HTR-8/SVneo (cell line): ENCODE results near the gene NDUFV2.
"Not testable (repeated sequence)": the region's sequence is repeated elsewhere in the genome, so short reads cannot be mapped to it uniquely, and the experiment has no call there.

Experiments used
- DNase-seq: peaks from one replicate; pipeline ENCODE4 v3.0.0; 2011; ENCODE audit warnings: low spot score, mixed read lengths; ENCODE audit not compliant: insufficient read length
- FAIRE-seq: peaks from 2 replicates; lab custom pipeline; 2011; peaks lifted over from hg19 to GRCh38; lab: Jason Lieb, UNC

The NDUFV2 gene

GRCh38 chr18:9146224-9146623, 43.7 kb downstream of the NDUFV2 start:
- no peak for FAIRE-seq

GRCh38 chr18:9147440-9148202, 45.1 kb downstream of the NDUFV2 start:
- peak; percentile 38 for DNase-seq
- no peak for FAIRE-seq

More at GRCh38 chr18:9146224-9146623, 43.7 kb downstream of the NDUFV2 start:
- DNase-seq = no peak

DNA sequence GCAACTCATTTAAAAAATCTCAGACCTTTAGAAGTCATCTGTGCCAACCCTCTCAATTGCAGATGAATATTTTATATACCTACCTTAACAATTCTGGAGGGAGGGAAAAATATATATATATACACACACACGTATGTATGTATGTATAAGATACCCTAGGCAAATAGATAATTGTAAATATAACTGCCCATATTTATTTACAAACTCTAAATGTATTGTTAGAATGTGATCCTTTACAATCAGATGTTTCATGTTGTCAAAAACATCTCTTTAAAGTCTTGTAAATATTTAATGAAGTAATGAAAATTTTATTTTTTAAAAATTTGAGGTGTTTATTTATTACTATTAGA, 45.7 kb downstream of the NDUFV2 start:
- no peak for FAIRE-seq
- no peak for DNase-seq

DNA sequence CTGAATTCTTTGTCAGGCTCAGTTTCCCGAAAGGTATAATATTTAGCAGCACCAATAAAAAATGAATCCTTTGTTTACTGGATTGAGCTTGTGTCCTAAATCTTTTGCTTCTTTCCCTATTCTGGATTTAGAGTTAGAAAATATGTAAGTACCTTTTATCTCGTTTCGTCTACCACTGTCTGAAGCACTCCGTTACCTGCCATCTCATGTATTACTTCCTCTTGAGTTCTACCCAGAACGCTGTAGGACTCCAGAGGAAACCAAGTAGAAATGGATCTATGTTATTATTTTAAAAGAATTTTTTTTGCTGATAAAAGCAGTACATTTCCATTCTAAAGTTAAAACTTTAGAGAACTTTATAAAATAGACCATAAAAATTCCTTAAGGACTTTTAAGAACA, 47.6 kb downstream of the NDUFV2 start:
- DNase-seq (no peak), FAIRE-seq (no peak)

GRCh38 chr18:9153256-9153655, 50.8 kb downstream of the NDUFV2 start:
- FAIRE-seq (no peak), DNase-seq (no peak)

- DNase-seq (no peak), FAIRE-seq (no peak)
These were observed 54.2 kb downstream of the NDUFV2 start for GRCh38 chr18:9156604-9157249.

DNA sequence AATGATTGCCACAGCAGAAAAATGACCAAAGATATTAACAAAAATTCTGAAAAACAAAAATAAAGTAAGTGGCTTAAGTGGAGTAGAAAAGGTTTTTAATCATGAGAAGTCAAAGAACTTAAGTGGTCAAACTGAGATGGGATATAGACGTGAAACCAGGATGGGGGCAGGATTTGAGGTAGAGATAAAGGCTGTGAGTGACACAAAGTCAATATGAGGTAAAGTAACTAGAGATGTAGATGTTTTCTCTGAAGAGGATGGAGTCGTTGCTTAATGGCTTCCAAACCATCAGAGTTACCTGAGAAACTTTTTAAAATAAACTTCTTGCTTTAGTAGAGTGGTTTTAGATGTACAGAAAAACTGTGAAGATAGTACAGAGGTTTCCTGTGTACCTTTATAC, 55.3 kb downstream of the NDUFV2 start:
- DNase-seq (no peak), FAIRE-seq (no peak)

GRCh38 chr18:9160014-9160413, 57.5 kb downstream of the NDUFV2 start:
- DNase-seq (no peak), FAIRE-seq (no peak)

- DNase-seq, FAIRE-seq: not testable (repeated sequence)
These were observed 60.2 kb downstream of the NDUFV2 start for GRCh38 chr18:9162663-9163062.

GRCh38 chr18:9164149-9164548, 61.6 kb downstream of the NDUFV2 start:
- FAIRE-seq, DNase-seq: not testable (repeated sequence)

GRCh38 chr18:9165883-9166282, 63.4 kb downstream of the NDUFV2 start:
- not testable (repeated sequence) for DNase-seq, FAIRE-seq

DNA sequence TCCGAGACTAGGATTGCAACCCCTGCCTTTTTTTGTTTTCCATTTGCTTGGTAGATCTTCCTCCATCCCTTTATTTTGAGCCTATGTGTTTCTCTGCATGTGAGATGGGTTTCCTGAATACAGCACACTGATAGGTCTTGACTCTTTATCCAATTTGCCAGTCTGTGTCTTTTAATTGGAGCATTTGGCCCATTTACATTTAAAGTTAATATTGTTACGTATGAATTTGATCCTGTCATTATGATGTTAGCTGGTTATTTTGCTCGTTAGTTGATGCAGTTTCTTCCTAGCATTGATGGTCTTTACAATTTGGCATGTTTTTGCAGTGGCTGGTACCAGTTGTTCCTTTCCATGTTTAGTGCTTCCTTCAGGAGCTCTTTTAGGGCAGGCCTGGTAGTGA, 67.0 kb downstream of the NDUFV2 start:
- not testable (repeated sequence) for DNase-seq, FAIRE-seq

GRCh38 chr18:9171919-9172318, 69.4 kb downstream of the NDUFV2 start:
- FAIRE-seq, DNase-seq: not testable (repeated sequence)

DNA sequence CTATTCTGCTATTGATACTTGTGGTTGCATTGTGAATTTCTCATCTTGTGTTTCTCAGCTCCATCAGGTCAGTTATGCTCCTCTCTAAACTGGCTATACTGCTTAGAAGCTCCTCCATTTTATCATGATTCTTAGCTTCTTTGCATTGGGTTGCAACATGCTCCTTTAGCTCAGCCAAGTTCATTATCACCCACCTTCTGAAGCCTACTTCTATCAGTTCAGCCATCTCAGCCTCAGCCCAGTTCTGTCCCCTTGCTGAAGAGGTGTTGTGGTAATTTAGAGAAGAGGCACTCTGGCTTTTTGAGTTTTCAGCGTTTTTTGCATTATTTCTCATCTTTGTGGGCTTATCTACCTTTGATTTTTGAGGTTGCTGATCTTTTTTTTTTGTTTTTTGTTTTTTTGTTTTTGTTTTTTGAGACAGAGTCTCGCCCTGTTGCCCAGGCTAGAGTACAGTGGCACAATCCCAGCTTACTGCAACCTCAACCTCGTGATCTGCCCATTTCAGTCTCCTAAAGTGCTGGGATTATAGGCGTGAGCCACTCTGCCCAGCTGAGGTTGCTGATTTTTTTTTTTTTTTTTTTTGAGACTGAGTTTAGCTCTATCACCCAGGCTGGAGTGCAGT, 70.1 kb downstream of the NDUFV2 start:
- DNase-seq (no peak), FAIRE-seq (no peak)

DNA sequence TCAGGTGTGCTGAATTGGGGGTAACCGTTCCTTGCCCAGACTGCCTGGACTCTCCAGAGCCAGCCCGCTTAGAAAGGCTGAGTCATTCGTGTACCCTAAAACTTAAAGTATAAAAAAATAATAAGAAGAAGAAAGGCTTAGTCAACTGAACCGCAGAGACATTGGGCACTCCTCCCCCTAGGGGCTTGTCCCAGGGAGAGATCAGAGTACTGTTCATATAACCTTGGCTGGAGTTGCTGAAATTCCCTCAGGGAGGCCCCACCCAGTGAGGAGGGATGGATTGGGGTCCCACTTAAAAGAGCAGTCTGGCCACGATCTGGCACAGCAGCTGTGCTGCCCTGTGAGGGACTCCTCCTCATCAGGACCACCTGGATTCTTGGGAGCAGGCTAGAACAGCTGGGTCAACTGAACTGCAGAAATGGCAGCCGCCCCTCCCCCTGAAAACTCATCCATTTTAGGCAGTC, 71.3 kb downstream of the NDUFV2 start:
- FAIRE-seq (no peak), DNase-seq (no peak)

- no peak for FAIRE-seq
- no peak for DNase-seq
These were observed 71.8 kb downstream of the NDUFV2 start for GRCh38 chr18:9174302-9174701.

- FAIRE-seq (no peak), DNase-seq (no peak)
These were observed 72.6 kb downstream of the NDUFV2 start for GRCh38 chr18:9175115-9175514.

DNA sequence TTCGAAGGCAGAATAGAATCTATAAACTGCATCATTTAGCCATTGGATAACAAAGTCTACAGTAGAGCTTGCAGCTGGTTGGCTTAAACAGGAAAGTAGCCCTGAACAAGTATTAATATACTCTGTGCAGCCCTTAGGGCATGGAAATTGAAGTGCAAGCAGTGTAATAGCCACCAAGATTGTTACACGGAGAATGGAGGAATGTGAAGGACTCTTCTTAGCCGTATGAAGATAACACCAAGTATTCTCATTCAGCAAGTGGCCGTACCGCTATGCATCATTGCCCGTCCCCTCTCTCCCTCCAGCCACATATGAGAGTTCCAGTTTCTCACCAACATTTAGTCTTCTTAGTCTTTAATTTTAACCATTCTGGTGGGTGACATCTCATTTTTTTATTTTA, 74.5 kb downstream of the NDUFV2 start:
- DNase-seq = no peak
- no peak for FAIRE-seq

DNA sequence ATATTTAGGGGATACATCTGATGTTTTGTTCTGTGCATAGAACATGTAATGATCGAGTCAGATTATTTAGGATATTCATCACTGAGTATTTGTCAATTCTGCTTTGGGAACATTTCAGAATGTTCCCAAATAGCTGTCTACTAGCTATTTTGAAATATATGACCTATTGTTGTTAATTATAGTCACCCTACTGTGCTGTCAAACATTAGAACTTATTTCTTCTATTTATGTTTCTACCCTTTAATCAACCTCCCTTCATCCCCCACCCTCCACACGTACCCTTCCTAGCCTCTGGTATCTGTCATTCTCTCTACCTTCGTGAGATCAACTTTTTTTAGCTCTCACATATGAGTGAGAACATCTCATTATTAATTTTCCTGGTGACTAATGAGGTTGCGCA, 75.0 kb downstream of the NDUFV2 start:
- DNase-seq = no peak
- FAIRE-seq = no peak

GRCh38 chr18:9178557-9178956, 76.1 kb downstream of the NDUFV2 start:
- FAIRE-seq = no peak
- DNase-seq = no peak

- no peak for FAIRE-seq
- DNase-seq = no peak
These were observed 78.8 kb downstream of the NDUFV2 start for GRCh38 chr18:9181275-9181674.
